Stimulated activated CD4-positive, alpha-beta T cell treated with anti-CD3 and anti-CD28 coated beads, Interleukin-1b, Interleukin-23, amount 100 ng/mL, for 4 hours (primary cell): ENCODE results near the gene PKIG.

Experiments
- DNase-seq, 2 donors: peaks; one replicate each; pipeline ENCODE4 v3.0.0-alpha.2; 2020; ENCODE audit warnings: low read depth in 2 of 2

The PKIG gene

DNA sequence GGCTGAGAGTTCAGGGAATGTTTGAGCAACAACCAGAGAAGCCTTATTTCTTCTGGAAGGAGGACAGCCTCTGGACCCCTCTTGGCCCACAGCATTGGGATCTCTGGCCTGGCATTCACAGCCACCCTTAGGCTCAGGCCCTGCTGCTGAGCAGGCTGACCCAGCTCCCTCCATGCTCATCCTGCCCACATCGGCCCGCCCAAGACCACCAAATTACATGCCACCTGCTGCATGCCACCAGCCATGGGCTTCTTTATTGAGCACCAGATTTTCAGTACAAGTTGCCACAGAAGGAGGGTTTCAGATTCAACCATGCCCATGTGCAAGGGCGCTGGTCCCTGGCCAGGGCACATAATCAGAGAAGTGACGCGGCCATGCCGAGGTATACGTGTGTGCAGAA lies 36.9 kb downstream of the PKIG start:
- DNase-seq = no peak

DNA sequence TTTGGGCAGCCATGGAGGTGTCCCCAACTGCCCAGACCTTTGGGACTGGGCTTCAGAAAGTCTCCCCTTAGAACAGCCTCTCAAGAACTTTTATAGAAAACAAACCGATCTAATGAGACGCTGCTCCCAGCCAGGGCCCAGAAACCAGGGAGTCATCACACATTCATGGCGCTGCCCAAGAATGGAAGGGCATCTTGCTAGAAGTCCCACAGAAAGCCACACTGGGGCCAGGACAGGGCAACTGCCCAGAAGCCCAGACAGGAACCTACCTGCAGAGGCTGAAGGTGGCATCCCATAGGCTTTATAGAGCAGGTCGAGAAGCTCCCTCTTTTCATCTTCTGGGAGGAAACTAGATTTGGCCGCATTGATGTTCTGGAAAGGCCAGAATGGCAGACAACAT lies 37.7 kb downstream of the PKIG start:
- DNase-seq = no peak

DNA sequence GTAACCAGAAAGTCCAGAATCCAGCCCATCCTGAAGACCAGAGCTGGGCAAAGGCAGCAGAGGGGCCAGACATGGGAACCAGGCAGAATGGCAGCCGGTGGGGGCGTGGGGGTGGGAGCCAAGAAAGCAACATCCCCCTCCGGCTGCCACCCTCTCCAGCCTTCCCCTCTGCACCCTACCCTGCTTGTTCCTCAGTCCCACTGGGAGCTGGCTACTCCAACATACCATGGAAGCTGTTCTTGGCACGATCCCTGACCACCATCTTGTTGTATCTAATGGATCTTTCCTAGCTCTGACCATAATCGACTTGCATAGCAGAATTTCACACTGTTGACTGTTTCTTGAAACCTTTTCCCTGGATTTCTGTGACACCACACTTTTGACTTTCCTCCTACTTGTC lies 38.9 kb downstream of the PKIG start:
- no peak for DNase-seq

DNA sequence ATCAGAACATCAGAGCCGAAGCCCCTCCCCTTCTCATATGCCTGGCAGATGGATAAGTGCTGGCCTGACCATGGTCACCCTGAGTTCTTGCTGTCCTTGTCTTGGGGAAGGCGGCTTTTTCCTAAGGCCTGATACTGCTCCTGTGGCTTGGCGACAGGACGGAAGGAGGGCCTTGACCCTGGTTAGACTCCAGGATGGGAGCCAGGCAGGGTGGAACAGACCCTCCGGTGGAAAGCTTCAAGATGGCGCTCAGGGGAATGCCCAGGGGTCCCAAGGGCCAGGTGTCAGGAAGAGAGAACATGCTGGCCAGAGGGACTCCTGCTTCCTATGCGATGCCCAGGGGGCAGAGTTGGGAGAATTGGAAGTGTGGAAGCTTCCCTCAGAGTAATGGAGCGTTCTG lies 39.6 kb downstream of the PKIG start:
- no peak for DNase-seq

DNA sequence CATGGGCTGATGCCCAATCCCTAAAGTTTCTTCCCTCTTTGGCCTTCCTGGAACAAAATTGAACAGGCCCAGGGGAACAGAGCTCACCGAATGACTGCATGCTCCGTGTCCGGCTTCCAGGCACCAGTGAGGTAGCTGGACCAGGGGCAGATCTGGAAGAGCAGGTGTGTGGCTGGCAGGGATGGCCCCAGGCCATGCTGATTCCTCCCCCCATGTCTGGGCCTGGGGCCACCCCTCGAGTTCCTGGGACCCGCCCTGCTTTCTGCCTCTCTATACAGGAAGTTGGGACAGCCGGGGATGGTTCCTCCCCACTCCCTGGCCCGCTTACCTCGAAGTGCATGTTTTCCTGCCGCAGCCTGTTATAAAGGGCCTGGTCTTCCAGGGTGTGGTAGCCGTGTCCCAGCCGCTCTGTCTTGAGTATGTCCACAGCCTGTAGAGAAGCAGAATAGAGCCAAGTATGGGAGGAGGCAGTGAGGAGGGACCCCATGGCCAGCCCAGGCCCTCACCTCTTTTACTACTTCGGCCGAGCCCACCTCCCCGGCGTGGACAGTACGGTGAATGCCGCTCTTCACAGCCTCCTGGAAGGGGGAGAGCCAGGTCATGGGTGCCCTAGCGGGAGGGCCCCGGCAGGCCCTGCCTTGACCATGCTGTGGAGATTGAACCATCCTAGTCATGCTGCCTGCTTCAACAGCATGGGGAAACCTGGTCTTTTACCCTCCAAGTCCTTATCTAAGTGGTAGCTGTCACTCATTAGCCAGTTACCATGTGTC lies 40.3 kb downstream of the PKIG start:
- DNase-seq = no peak

DNA sequence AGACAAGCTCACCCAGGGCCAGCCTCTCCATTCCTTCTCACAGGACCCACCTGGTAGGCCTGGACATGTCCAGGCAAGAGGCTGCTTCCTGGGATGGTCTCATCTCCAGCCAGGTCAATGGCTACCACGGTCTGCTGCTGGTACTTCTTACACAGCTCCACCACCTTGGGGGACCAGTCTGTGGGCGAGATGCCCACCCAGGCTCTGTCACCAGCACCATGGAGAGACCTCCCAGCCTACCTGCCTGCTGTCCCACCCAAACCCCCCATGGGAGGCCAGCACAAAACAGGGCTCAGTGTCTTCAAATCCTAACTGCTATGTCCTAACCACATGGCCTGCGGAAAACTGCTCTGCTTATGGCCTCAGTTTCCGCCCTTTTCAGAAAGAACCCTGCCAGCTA lies 41.8 kb downstream of the PKIG start:
- DNase-seq = no peak

DNA sequence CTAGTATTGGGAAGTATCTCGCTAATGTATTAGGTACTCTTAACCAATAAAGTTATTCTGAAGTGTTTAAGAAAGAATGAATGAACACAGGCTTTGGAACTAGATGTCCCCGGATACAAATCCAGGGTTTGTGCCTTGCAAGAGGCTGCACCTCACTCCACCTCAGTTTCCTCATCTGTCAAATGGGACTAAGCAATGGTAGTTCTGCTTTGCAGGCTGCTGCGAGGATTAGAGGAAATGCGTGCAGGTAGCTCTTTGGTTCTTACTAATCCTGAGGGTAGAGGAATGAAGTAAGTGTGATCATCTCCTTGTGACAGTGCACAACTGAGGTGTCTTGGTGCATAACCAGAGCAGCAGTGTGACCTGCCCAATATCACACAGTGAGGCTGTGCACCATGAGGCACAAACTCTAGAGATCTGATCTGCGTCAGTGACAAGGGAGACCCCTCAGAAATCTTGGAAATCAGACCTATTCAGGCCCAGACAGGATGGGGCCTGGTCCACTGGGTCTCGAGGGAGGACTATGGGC lies 42.4 kb downstream of the PKIG start:
- no peak for DNase-seq

DNA sequence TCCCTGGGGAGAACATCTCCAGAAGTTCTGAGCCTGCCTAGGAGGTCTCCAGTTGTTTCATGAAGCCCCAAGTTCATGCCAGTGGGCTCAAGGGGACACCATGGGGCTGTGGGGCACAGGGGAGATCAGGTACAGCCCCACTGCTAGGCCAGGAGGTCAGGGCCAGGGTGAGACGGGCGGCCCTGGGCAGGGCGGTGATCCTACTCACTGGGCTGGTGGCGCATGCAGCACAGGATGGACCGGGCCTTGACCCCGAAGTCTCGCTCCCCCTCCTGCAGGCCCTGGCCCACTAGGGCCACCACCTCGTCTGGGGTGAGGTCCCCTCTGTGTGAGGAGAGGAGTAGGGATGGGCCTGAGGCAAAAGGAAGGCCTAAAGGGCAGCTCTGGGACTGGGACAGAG lies 43.0 kb downstream of the PKIG start:
- DNase-seq = no peak

DNA sequence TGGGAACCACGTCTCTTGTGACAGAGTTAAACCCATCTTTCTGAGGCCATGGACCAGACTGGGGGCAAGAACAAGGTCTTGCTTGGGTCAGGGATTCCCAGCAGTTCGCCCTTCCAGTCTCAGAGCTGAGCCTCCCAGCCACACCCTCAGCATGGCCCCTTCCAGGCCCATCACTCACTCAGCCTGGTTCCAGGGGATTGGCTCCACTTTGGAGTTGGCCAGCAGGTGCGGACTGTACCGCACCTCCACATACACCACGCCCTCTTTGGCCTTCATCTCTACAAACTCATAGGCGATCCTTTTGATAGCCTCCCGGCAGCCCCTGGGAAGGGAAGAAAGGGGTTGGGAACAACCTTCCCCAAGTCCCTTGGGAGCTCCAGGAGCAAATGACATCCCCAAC lies 43.9 kb downstream of the PKIG start:
- no peak for DNase-seq

DNA sequence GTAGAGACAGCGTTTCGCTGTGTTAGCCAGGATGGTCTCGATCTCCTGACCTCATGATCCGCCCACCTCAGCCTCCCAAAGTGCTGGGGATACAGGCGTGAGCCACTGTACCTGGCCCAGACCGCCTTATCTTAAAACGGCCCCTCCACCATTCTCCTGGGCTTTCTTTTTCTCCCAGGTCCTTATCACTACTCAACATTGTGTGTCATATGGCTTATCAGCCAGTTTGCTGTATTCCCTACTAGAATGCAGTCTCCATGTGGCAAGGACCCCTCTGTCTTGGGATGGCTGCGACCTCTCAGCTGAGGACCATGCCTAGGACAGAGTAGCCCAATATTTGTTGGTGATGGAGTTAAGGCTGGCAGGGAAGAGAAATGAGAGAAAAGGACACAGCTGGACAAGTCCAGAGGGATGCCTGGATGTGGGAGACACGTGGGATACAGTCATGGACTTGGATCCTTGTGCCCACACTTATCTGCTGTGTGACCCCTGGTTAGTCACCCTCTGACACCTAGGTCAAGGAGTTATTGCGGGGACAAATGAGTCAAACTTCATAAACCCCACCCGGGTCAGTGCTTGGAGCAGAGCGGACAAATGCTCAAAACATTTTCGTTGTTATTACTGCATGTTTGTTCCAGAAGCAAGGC lies 45.1 kb downstream of the PKIG start:
- DNase-seq = no peak

DNA sequence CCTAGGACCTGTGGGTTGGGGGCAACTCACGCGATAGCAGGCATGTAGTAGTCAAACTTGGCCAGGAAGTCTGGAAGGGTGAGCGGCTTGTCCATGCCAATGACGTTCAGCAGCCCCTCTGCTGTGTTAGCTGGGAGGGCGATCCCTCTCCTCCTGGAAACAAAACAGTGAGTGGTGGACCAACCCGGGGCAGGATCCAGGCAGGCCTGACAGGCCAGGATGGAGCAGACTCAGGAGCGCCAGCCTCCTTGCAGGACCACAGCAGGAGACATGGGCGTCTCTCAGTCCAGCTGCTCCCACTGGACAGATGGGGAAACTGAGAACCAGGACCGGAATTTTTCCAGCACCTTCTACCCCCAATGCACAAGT lies 46.6 kb downstream of the PKIG start:
- no peak for DNase-seq

DNA sequence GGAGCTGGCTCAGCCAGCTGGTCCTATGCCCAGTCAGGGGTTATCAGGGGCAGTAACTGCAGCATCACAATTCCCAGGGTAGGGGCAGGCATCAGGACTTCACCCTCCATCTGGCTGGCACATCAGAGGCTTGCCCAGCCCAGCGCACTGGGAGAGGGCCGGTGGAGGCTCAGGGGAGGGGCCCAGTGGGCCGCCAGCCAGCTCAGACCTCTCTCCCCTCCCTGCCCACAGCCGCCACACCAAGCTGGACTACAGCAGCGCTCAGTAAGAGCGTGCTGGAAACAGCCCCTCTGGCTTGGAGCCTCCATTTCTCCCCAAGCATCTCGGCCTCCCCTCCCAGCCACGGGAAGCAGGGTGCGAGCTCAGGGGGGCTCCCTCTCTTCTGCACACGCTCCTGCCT lies 47.2 kb downstream of the PKIG start:
- DNase-seq = no peak

DNA sequence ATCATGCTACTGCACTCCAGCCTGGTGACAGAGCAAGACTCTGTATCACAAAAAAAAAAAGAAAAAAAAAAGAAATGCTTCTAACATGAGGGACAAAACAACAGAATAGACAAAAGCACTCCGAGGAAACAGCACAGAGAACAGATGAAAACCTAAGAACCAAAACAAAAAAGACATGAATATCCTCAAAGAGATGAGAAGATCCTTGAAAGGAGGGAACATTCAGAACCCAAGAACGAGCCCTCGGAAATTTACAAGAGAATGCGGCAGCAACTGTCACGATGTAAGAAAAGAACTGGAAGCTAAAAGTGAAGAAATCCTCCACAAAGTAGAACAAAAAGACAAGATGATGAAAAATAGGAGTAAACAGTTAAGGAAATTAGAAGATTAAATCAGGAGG lies 47.9 kb downstream of the PKIG start:
- no peak for DNase-seq

DNA sequence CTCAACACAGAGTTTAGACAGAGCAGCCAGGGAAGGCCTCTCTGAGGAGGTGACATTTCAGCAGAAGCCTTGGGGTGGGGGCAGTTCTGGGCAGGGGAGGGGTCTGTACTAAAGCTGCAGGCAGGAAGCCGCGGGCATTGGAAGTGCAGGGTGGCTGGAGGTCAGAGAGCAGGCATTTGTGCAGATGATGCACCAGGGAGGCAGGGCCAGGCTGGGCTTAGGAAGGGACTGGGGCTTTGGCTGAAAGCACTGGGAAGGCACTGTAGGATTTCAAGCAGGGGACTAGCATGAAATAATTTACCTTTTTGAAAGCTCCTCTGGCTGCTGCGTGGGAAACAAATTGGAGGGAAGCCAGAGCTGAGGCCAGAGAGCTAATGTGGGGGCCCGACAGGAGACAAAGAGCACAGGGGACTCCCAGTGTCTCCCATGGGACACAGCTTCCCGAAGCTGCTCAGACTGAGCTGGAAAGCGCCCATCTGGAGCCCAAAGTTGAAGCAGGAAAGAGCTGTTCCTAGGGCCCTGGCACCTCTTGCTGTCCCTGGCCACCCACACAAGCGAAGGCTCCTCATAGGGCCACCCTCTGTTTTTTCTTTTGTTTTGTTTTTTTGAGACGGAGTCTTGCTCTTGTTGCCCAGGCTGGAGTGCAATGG lies 49.8 kb downstream of the PKIG start:
- DNase-seq = no peak

DNA sequence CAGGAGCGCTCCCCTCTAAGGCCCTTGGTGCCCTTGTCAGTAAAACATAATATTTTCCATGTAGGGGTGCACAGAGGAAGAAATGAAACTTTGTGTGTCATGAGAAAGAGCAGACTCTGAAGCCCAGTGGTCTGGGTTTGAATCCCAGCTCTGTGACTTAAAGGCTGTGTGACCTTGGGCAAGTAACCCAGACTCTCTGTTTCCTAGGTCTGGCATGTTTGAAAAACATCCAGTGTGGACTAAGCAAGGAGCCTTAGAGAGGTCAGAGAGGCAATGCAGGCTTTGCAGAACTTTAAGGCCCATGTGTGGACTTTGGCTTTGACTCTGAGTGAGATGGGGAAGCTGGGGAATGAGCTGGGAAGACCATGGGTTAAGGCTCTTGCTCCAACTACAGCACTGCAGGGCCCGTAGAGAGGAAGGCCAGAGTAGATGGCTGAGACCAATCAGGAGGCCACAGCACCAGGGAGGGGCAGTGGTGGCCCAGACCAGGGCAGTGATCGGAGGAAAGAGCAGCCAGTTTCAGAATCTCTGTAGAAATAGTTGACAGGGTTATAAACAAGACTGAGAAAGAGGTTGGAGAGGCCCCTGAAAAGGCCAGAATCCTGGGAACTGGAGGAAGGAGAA lies 50.9 kb downstream of the PKIG start:
- no peak for DNase-seq

DNA sequence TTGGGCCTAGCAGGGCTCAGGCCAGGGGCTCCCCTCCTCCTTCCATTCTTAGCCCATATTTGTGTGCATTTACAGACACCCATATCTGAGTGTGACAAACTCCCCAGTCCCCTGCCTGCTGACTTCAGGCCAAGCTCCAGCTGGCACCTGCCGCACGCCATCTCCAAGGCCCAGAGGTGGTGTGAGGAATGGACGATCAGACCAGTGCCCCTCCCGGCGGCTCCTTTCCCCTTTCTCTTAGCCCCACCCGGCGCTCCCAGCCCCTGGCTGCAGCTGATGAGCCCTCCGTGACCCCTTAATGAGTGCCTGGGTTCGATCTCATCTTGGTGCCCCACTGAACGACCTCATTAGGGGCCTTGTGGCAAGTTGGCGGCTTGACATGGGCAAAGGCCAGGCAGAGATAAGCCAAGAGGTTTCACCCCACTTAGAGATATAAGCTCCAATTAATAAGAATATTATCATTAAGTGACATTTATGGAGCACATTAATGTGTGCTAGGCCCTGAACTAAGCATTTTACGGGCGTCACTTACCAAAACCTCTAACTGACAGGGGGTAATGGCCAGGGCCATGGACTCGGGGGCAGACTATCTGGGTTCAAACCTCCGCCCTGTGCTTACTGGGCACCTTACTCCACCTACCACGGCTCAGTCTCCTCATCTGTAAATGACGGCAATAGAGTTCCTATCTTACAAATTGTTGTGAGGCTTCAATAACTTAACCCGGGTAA lies 51.7 kb downstream of the PKIG start:
- no peak for DNase-seq

DNA sequence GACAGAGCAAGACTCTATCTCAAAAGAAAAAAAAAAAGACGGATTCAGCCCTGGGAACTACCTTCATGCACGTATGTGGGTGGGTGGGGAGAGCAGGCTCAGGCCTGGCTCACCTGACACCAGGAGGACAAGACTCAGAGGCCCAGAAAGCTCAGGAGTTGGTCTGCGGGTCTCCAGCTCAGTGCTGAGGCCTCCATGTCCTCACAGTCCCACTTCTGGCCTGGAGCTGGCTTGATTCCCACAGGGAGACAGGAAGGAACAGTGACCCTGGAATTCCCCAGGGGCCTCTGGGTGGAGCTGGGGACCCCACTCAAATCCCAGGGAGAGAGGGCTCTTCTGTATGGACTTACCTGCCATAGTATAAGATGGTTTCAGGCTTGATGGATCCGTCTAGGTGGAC lies 53.5 kb downstream of the PKIG start:
- no peak for DNase-seq

DNA sequence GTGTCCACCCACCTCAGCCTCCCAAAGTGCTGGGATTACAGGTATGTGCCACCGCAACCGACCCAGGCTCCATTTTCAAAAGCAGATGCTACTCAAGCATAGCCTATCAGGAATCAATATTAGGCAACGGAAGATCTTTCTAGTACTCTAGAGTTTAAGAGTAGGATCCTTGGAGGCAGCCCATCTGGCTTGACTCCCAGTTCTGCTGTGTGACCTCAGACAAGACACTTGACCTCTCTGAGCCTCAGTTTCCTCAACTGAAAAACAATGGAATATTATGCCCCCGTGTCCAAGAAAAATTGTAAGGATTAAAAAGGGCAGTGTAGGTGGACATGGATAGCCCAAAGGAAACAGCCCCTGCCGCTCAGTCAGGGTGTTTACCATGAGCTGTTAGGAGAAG lies 54.7 kb downstream of the PKIG start:
- no peak for DNase-seq

DNA sequence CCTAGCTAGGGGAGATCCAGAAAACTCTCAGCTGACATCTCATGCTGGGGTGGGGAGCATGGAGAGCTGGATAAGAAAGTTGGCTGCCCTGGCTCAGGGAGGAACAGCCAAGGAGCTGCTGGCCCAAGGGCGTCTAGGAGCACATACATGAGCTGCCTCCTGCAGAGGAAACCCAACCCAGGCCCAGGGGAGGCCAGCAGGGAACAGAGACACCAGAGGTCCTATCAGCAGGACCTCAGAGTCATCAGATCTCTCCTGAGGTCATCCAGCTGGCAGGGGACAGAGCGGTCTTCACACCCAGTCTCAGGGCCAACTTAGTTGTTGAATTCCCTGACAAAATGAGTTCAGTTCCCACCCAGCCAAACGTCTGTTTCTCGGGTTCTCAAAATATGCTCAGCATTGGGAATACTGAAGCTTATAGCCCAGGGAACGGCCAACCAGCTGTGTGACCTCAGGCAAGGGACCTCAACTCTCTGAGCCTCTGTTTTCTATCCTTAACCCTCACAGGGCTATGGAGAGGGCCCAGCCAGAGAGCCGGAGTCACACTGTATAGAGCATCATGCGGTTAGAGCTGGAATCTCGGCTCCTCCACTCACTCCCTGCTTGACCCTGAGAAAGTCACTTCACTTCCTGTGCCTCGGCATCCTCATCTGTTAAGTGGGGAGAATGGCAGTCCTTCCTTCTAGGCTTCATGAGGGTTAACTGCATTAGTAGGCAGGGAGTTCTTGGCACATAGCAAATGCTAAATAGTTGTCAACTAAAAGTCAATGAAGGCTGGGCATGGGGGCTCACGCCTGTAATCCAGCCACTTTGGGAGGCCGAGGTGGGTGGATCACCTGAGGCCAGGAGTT lies 55.4 kb downstream of the PKIG start:
- DNase-seq = no peak

DNA sequence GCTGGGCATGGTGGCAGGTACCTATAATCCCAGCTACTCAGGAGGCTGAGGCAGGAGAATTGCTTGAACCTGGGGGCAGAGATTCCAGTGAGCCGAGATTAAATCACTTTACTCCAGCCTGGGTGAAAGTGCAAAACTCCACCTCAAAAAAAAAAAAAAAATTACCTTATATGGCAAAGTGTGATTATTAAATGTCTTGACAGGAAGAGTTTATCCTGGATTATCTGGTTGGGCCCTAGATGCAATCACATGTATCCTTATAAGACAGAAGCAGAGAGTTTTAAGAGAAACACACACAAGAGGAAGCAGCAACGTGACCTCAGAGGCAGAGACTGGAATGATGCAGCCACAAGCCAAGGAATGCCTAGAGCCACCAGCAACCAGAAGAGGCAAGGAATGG lies 58.1 kb downstream of the PKIG start:
- DNase-seq = no peak

DNA sequence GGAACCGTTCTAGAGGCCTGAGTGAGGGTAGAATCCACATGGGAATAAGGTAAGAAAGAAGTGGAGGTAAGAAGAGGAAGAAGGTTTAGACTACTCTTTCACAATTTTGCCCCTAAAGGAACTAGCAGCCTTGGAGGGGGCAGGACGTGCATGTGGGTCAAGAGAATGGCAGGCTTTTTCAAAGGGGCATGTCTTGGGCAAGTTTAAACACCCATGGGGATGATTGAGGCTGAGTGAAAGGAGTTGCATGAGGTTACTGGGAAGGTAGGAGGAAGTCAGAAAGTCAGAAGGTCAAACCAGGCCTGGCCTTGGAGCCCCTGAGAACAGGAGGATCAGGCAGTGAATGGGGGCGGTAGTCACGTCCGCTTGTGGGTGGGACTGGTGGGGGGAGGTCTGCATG lies 58.9 kb downstream of the PKIG start:
- no peak for DNase-seq
